ENCODE measurements around the gene TEX55. TPM values are rescaled to one million over a fixed set of nuclear protein-coding genes. Genes with fewer than 3 reads are reported as not detected.
"Not testable (repeated sequence)": the region's sequence is repeated elsewhere in the genome, so short reads cannot be mapped to it uniquely, and the experiment has no call there.

The TEX55 gene
- total RNA-seq, 1 donor from 2014 or later = not detected

DNA sequence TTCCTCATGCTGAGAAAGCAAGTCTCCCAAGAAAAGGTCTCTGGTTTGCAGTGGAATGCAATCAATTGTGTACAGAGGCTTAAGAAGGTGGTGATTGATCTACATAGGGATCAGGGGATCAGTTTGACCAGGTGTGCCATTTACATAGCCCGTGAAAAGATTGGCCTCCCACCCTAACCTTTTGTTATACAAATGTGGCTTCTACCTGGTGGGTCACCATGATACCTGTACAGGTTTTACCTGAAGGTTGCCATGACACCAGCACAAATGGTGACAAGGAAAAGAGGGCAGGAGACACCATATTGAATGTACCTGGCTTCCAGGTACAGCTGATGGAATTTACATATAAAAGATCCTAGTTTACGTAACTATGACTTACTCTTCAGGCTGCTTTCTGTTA, 25.5 kb upstream of the TEX55 start:
- intact Hi-C loops (cut with DNase I) = no loop called here
- H3K9me3 ChIP-seq = no peaks in the 10 kb centered on the region
- H3K4me1 ChIP-seq = no peaks in the 10 kb centered on the region
- no peak for DNase-seq (ENCODE audit: low spot score in 2 of 2)
- H3K4me3 ChIP-seq = no peak overlapping the region
- no peaks in the 10 kb centered on the region for H3K27me3 ChIP-seq
- no peak overlapping the region for H3K27ac ChIP-seq
- TF ChIP-seq, protein P1, sequence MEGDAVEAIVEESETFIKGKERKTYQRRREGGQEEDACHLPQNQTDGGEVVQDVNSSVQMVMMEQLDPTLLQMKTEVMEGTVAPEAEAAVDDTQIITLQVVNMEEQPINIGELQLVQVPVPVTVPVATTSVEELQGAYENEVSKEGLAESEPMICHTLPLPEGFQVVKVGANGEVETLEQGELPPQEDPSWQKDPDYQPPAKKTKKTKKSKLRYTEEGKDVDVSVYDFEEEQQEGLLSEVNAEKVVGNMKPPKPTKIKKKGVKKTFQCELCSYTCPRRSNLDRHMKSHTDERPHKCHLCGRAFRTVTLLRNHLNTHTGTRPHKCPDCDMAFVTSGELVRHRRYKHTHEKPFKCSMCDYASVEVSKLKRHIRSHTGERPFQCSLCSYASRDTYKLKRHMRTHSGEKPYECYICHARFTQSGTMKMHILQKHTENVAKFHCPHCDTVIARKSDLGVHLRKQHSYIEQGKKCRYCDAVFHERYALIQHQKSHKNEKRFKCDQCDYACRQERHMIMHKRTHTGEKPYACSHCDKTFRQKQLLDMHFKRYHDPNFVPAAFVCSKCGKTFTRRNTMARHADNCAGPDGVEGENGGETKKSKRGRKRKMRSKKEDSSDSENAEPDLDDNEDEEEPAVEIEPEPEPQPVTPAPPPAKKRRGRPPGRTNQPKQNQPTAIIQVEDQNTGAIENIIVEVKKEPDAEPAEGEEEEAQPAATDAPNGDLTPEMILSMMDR (IDR thresholded peaks at IDR 0.05) = no peak
- H3K36me3 ChIP-seq = no peaks in the 10 kb centered on the region

DNA sequence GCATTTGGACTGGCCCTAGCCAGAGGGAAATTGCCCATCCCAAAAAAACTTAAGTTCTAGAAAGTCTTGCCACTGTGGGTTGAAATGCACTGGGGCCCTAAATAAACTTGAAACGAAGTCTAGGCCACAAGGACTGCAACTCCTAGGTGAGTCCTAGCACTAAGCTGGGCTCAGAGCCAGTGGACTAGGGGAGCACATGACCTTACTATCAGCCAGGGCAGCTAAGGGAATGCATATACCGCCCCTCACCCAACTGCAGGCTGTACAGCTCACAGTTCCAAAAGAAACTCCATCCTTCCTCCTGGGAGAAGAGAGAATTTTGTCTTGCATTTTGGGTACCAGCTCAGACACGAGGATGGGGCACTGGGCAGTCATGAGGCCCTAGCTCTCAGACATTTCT, 23.6 kb upstream of the TEX55 start:
- Histone ChIP-seq H3K9me3 (no peaks in the 10 kb centered on the region), H3K27ac (no peak overlapping the region), H3K4me3 (no peak overlapping the region), H3K4me1 (no peaks in the 10 kb centered on the region), H3K27me3 (no peaks in the 10 kb centered on the region), H3K36me3 (no peaks in the 10 kb centered on the region)
- no peak for DNase-seq (ENCODE audit: low spot score in 2 of 2)
- intact Hi-C loops (cut with DNase I) = no loop called here
- TF ChIP-seq, protein P1 (IDR thresholded peaks at IDR 0.05) = no peak

DNA sequence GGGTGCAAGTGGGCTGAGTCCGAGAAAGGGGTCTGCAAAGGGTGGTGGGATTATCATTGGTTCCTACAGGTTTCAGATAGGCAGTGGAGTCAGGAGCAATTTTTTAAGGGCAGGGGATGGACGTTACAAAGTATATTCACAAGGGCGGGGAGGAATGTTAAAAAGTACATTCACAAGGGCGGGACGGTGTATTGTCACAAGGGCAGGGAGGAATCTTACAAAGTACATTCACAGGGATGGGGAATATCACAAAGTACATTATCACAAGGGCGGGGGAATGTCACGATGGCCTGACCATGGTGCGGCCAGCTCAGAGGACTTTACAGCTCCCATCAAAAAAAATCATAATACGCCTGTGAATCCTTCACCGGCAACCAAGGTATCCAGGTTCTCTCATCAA, 20.6 kb upstream of the TEX55 start:
- H3K27me3 ChIP-seq = no peaks in the 10 kb centered on the region
- TF ChIP-seq, protein P1 (IDR thresholded peaks at IDR 0.05) = no peak
- H3K4me3 ChIP-seq = no peak overlapping the region
- no peaks in the 10 kb centered on the region for H3K36me3 ChIP-seq
- no peaks in the 10 kb centered on the region for H3K9me3 ChIP-seq
- no peaks in the 10 kb centered on the region for H3K4me1 ChIP-seq
- no peak overlapping the region for H3K27ac ChIP-seq
- DNase-seq (ENCODE audit: low spot score in 2 of 2) = no peak
- intact Hi-C loops (cut with DNase I) = no loop called here

DNA sequence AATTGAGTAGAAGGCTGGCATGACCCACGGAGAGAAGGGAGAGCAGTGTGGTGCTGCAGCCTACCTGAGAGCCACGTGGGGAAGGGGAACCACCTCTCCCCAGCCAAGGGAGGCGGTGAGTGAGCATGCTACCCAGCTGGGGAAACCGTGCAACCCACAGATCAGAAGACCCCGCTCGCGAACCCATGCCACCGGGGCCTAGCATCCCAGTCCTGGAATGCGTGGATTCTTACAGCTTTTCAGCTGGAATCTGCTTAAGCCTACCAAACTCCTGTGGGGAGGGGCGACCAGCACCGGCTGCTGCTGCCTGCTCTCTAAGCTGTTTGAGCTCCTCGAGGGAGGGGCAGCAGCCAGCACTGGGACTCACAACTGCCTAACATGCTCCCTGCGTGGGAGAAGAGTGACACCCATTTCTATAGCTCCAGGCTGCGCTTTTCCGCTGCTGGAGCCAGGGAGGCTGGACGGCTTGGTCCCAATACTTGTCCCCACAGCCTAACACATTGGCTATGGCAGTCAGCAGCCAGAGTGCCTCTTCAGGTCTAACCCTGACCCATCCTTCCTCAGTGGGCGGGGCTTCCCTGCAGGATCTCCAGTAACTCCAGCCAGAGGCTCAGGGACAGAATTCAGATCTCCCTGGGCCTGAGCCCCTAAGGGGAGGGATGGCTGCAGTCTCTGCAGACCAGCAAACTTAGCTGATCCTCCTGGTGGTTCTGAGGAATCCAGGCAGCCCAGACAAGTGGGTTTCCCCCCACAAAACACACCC, 20.0 kb upstream of the TEX55 start:
- Histone ChIP-seq H3K9me3 (no peaks in the 10 kb centered on the region), H3K4me3 (no peak overlapping the region), H3K36me3 (no peaks in the 10 kb centered on the region), H3K27ac (no peak overlapping the region), H3K27me3 (no peaks in the 10 kb centered on the region), H3K4me1 (no peaks in the 10 kb centered on the region)
- TF ChIP-seq, protein P1 (IDR thresholded peaks at IDR 0.05) = no peak
- DNase-seq (ENCODE audit: low spot score in 2 of 2) = no peak
- intact Hi-C loops (cut with DNase I) = no loop called here

DNA sequence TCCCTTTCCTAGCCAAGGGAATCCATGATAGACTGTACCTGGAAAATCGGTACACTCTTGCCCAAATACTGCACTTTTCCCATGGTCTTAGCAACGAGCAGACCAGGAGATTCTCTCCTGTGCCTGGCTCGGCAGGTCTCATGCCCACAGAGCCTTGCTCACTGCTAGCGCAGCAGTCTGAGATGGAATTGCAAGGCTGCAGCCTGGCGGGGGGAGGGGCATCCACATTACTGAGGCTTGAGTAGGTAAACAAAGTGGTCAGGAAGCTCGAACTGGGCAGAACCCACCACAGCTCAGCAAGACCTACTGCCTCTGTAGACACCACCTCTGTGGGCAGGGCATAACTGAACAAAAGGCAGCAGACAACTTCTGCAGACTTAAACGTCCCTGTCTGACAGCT, 15.7 kb upstream of the TEX55 start:
- H3K27ac ChIP-seq; H3K36me3 ChIP-seq; intact Hi-C loops (cut with DNase I); H3K9me3 ChIP-seq; H3K4me3 ChIP-seq; H3K4me1 ChIP-seq; H3K27me3 ChIP-seq; DNase-seq (ENCODE audit: low spot score in 2 of 2): not testable (repeated sequence)

DNA sequence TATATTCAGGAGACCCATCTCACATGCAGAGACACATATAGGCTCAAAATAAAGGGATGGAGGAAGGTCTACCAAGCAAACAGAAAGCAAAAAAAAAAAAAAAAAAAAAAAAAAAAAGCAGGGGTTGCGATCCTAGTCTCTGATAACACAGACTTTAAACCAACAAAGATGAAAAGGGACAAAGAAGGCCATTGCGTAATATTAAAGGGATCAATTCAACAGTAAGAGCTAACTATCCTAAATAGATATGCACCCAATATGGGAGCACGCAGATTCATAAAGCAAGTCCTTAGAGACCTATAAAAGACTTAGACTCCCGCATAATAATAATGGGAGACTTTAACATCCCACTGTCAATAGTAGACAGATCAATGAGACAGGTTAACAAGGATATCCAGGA, 13.7 kb upstream of the TEX55 start:
- not testable (repeated sequence) for H3K36me3 ChIP-seq; DNase-seq (ENCODE audit: low spot score in 2 of 2)

DNA sequence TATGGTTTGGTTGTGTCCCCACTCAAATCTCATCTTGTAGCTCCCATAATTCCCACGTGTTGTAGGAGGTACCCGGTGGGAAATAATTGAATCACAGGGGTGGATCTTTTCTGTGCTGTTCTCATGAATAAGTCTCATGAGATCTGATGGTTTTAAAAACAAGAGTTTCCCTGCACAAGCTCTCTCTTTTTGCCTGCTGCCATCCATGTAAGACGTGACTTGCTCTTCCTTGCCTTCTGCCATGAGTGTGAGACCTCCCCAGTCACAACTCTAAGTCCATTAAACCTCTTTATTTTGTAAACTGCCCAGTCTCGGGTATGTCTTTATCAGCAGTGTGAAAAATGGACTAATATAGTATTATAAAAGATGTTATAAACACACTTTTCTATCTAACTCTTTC, 6.6 kb upstream of the TEX55 start:
- intact Hi-C loops (cut with DNase I); H3K36me3 ChIP-seq; H3K27me3 ChIP-seq; H3K4me1 ChIP-seq; H3K9me3 ChIP-seq; DNase-seq (ENCODE audit: low spot score in 2 of 2); H3K27ac ChIP-seq; H3K4me3 ChIP-seq: not testable (repeated sequence)

More for the DNA sequence above, 13.7 kb upstream of the TEX55 start:
- H3K27me3 ChIP-seq; H3K9me3 ChIP-seq; H3K4me3 ChIP-seq; H3K4me1 ChIP-seq; H3K27ac ChIP-seq; intact Hi-C loops (cut with DNase I): not testable (repeated sequence)
